ENCODE data around the gene TRIM54.

DNA sequence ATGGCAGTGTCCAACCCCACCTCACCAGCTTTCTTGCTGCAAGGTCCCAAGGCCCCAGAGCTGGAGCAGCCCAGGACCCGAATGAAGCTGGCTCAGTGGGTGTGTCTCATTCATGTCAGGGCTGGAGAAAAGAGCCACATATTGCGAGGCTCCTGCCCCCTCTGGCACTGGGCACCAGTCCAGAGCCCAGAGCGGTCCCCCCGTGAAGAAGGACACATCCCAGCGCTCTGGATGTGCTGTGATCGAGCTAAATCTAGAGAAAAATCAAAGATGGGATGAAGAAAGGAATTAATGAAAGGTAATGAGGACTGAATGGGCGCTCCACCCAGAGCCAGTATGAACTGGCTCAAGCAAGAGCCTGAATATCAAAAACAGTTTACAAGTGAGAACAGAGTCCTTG is 53.9 kb downstream of the TRIM54 start:
- TF ChIP-seq, protein P1, sequence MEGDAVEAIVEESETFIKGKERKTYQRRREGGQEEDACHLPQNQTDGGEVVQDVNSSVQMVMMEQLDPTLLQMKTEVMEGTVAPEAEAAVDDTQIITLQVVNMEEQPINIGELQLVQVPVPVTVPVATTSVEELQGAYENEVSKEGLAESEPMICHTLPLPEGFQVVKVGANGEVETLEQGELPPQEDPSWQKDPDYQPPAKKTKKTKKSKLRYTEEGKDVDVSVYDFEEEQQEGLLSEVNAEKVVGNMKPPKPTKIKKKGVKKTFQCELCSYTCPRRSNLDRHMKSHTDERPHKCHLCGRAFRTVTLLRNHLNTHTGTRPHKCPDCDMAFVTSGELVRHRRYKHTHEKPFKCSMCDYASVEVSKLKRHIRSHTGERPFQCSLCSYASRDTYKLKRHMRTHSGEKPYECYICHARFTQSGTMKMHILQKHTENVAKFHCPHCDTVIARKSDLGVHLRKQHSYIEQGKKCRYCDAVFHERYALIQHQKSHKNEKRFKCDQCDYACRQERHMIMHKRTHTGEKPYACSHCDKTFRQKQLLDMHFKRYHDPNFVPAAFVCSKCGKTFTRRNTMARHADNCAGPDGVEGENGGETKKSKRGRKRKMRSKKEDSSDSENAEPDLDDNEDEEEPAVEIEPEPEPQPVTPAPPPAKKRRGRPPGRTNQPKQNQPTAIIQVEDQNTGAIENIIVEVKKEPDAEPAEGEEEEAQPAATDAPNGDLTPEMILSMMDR (IDR thresholded peaks at IDR 0.05): no peak
- TF ChIP-seq EP300 (IDR thresholded peaks at IDR 0.05) (no peak), POLR2A (IDR thresholded peaks at IDR 0.05) (no peak)

Measured in tibial nerve (tissue), 4 donors.